HFFc6 (cell line): Measurements from ENCODE around the gene C11orf54. TPM values are rescaled to one million over a fixed set of nuclear protein-coding genes. Genes with fewer than 3 reads are reported as not detected.
A peak's percentile ranks its signal among the peaks of the same experiment; 100 is the strongest.

Experiments used
- DNase-seq: peaks from one replicate; pipeline ENCODE4 v3.0.0-alpha.2; 2018
- H3K27ac Mint-ChIP-seq: 2 replicates; pipeline ENCODE4 v1.8.0; 2020; ENCODE audit warnings: mild to moderate bottlenecking, mixed read lengths
- H3K27me3 Mint-ChIP-seq: 2 replicates; pipeline ENCODE4 v1.8.0; 2021; ENCODE audit warnings: mild to moderate bottlenecking, moderate library complexity, mixed read lengths; ENCODE audit not compliant: insufficient read depth
- H3K36me3 Mint-ChIP-seq: 2 replicates; pipeline ENCODE4 v1.8.0; 2021; ENCODE audit warnings: low read depth, mixed read lengths
- H3K4me1 Mint-ChIP-seq: 2 replicates; pipeline ENCODE4 v1.8.0; 2020; ENCODE audit warnings: low read depth, mixed read lengths
- H3K4me3 Mint-ChIP-seq: 2 replicates; pipeline ENCODE4 v1.8.0; 2020; ENCODE audit warnings: mild to moderate bottlenecking, moderate library complexity, mixed read lengths
- H3K9me3 Mint-ChIP-seq: 2 replicates; pipeline ENCODE4 v1.8.0; 2020; ENCODE audit warnings: mild to moderate bottlenecking, mixed read lengths
- total RNA-seq, 6 experiments: library from RNA; stranded (reverse); fragmentation: NEBNext Ultra II Directional; extraction: Animal tissue kit (Norgen Biotek cat#: 25700); gene quantifications; 2 replicates in 1 of 6; 3 replicates in 5 of 6; pipeline ENCODE4 v1.2.3, GENCODE V29; 2021
- TF ChIP-seq, protein P1 (sequence below): fragments of 200-600 bp; sonication (generic); IDR thresholded peaks from 2 replicates; pipeline ENCODE4 v1.5.0; 2021; ENCODE audit warnings: antibody characterized with exemption, mild to moderate bottlenecking

Gene C11orf54
- total RNA-seq, 6 experiments from 2014 or later, result 10.1 to 14.4 (median 12.7) TPM

DNA sequence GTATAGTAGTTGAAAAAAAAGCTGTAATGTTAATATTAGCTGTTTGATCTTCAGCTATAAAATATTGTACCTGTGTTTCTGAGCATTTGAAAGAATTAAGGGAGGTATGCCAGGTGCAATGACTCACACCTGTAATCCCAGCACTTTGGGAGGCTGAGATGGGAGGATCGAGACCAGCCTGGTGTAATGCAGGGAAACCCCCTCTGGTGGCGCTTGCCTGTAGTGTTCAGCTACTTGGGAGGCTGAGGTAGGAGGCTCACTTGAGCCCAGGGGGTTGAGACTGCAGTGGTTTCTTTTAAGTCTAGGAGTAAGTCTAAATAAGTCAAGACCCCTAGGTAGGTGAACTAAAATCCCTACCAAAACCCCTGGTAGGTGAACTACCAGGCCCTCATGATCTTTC, 37.2 kb upstream of the C11orf54 start:
- TF ChIP-seq, protein P1, sequence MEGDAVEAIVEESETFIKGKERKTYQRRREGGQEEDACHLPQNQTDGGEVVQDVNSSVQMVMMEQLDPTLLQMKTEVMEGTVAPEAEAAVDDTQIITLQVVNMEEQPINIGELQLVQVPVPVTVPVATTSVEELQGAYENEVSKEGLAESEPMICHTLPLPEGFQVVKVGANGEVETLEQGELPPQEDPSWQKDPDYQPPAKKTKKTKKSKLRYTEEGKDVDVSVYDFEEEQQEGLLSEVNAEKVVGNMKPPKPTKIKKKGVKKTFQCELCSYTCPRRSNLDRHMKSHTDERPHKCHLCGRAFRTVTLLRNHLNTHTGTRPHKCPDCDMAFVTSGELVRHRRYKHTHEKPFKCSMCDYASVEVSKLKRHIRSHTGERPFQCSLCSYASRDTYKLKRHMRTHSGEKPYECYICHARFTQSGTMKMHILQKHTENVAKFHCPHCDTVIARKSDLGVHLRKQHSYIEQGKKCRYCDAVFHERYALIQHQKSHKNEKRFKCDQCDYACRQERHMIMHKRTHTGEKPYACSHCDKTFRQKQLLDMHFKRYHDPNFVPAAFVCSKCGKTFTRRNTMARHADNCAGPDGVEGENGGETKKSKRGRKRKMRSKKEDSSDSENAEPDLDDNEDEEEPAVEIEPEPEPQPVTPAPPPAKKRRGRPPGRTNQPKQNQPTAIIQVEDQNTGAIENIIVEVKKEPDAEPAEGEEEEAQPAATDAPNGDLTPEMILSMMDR, result peak; percentile 40
- DNase-seq, result no peak
- peaks cover 47% of the 10 kb centered on the region for H3K36me3 Mint-ChIP-seq

DNA sequence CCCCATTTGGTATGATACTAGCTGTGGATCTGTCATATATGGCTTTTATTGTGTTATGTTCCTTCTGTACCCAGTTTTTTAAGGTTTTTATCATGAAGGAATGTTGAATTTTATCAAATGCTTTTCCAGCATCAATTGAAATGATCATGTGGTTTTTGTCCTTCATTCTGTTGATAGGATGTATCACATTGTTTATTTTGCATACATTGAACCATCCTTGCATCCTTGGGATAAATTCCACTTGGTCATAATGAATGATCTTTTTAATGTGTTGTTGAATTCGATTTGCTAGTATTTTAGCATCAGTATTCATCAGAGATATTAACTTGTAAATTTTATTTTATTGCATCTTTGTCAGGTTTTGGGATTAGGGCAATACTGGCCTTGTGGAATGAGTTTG, 31.2 kb upstream of the C11orf54 start:
- H3K27ac Mint-ChIP-seq, result no peak overlapping the region
- H3K4me1 Mint-ChIP-seq, result no peaks in the 10 kb centered on the region
- H3K36me3 Mint-ChIP-seq, result peaks cover 63% of the 10 kb centered on the region
- H3K27me3 Mint-ChIP-seq, result no peaks in the 10 kb centered on the region
- H3K9me3 Mint-ChIP-seq, result peaks cover 25% of the 10 kb centered on the region
- TF ChIP-seq, protein P1, result no peak
- DNase-seq, result no peak
- H3K4me3 Mint-ChIP-seq, result no peak overlapping the region

More for the DNA sequence above, 37.2 kb upstream of the C11orf54 start:
- no peak overlapping the region for H3K4me3 Mint-ChIP-seq
- no peaks in the 10 kb centered on the region for H3K27me3 Mint-ChIP-seq
- H3K9me3 Mint-ChIP-seq, result peaks cover 4% of the 10 kb centered on the region; the same call in 1 of the 2 replicates
- no peak overlapping the region for H3K27ac Mint-ChIP-seq
- H3K4me1 Mint-ChIP-seq, result peaks cover 9% of the 10 kb centered on the region

DNA sequence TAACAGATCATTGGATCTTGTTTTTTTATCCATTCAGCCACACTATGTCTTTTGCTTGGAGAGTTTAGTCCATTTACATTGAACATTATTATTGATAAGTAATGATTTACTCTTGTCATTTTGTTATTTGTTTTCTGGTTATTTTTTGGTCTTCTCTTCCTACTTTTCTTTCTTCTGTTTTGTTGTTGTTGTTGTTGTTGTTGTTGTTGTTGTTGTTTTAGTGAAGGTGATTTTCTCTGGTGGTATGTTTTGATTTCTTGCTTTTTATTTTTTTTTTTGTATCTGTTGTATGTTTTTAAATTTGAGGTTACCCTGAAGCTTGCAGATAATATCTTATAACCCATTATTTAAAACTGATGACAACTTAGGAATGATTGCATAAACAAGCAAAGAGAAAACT, 28.8 kb upstream of the C11orf54 start:
- H3K27me3 Mint-ChIP-seq, result no peaks in the 10 kb centered on the region
- H3K27ac Mint-ChIP-seq, result no peak overlapping the region
- TF ChIP-seq, protein P1, result no peak

DNA sequence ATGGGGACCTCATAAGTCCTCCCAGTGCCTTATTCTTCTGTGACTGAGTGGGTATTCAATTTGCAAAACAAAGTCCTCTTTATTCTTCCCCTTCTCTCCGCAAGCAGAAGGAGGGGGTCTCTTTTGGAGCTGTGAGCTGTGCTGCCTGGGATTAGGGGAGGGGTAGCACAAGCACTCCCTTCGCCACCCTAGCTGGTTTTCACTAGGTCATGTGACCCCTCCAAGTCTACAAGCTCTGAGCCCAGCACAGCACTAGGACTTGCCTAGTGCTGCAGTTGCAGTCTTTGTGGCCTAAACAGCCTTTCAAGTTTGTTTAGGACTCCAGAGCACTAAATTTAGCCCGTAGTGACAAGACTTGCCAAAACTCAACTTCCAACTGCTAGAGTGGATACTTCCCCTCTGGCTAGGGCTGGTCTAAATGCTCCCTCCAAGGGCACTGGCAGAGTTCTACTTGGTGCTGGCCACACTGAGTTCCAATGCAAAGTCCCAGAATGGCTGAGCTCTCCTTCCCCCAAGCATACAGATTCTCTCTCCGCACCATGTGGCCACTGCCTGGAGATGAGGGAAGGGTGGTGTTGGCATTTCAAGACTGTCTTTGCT, 25.6 kb upstream of the C11orf54 start:
- Mint-ChIP-seq H3K27me3 (peaks cover 3% of the 10 kb centered on the region; the same call in 1 of the 2 replicates), H3K4me3 (no peak overlapping the region), H3K4me1 (no peaks in the 10 kb centered on the region), H3K9me3 (peaks cover 4% of the 10 kb centered on the region), H3K27ac (no peak overlapping the region), H3K36me3 (peaks cover 29% of the 10 kb centered on the region)
- DNase-seq, result no peak
- TF ChIP-seq, protein P1, result no peak

More for the DNA sequence above, 28.8 kb upstream of the C11orf54 start:
- no peak for DNase-seq
- peaks cover 56% of the 10 kb centered on the region for H3K36me3 Mint-ChIP-seq
- no peak overlapping the region for H3K4me3 Mint-ChIP-seq
- peaks cover 25% of the 10 kb centered on the region for H3K9me3 Mint-ChIP-seq
- no peaks in the 10 kb centered on the region for H3K4me1 Mint-ChIP-seq

DNA sequence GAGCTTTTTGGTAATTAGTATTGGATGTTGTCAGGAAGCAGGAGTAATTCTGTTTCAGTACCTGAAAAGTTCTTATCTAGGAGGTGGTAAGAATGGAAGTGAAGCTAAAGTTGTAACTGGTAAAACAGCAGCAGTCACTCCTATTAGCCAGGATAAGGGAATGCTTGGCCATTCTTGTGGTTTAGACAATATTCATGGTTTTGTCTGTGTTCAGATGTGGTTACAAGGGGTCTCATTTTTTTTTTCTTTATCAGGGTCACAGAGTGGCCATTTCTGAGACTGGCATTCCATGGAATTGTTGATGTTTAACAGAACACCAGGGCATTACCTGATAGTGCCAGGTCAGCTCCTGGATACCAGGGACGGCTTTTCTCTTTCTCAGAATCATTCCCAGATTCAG, 24.0 kb upstream of the C11orf54 start:
- TF ChIP-seq, protein P1, result no peak
- no peak overlapping the region for H3K27ac Mint-ChIP-seq
- peaks cover 22% of the 10 kb centered on the region for H3K36me3 Mint-ChIP-seq
- H3K27me3 Mint-ChIP-seq, result peaks cover 3% of the 10 kb centered on the region; the same call in 1 of the 2 replicates
- H3K4me3 Mint-ChIP-seq, result no peak overlapping the region
- no peaks in the 10 kb centered on the region for H3K9me3 Mint-ChIP-seq
- H3K4me1 Mint-ChIP-seq, result no peaks in the 10 kb centered on the region
- no peak for DNase-seq
